ENCODE data around the gene TSBP1.

Gene TSBP1

GRCh38 chr6:32371803-32372202 lies at the start of gene TSBP1:
TSS of gene TSBP1 (minus strand) at chr6:32371903. CDS start at chr6:32371706, 197 bp downstream.
- no peak within 1 kb of the TSS for H3K4me3 Mint-ChIP-seq
- peaks cover 29% of the 10 kb centered on the region for H3K27me3 Mint-ChIP-seq
- H3K27ac Mint-ChIP-seq: no peak within 1 kb of the TSS

GRCh38 chr6:32416036-32416435 lies 44.3 kb upstream of the TSBP1 start:
- H3K27ac Mint-ChIP-seq: no peak overlapping the region
- H3K4me1 Mint-ChIP-seq (ENCODE audit: low read depth): peaks cover 5% of the 10 kb centered on the region
- H3K4me3 Mint-ChIP-seq: no peak overlapping the region
- no peaks in the 10 kb centered on the region for H3K36me3 Mint-ChIP-seq (ENCODE audit: low read depth)
- H3K9me3 Mint-ChIP-seq: no peaks in the 10 kb centered on the region
- H3K27me3 Mint-ChIP-seq: peaks cover 53% of the 10 kb centered on the region

More at GRCh38 chr6:32371803-32372202, at the start of gene TSBP1:
- Mint-ChIP-seq H3K36me3 (ENCODE audit: low read depth) (no peaks in the 10 kb centered on the region), H3K4me1 (ENCODE audit: low read depth) (peaks cover 6% of the 10 kb centered on the region), H3K9me3 (no peaks in the 10 kb centered on the region)

- H3K27ac Mint-ChIP-seq: no peak overlapping the region
- H3K4me3 Mint-ChIP-seq: peak overlapping the region; percentile 27
- no peaks in the 10 kb centered on the region for H3K9me3 Mint-ChIP-seq
- peaks cover 56% of the 10 kb centered on the region for H3K27me3 Mint-ChIP-seq
- H3K4me1 Mint-ChIP-seq (ENCODE audit: low read depth): peaks cover 5% of the 10 kb centered on the region
- H3K36me3 Mint-ChIP-seq (ENCODE audit: low read depth): no peaks in the 10 kb centered on the region
These were observed 43.9 kb upstream of the TSBP1 start for GRCh38 chr6:32415521-32416019.

GRCh38 chr6:32413427-32414047 lies 41.8 kb upstream of the TSBP1 start:
- Mint-ChIP-seq H3K27ac (no peak overlapping the region), H3K4me1 (ENCODE audit: low read depth) (peaks cover 5% of the 10 kb centered on the region), H3K9me3 (no peaks in the 10 kb centered on the region), H3K27me3 (peaks cover 41% of the 10 kb centered on the region), H3K36me3 (ENCODE audit: low read depth) (no peaks in the 10 kb centered on the region), H3K4me3 (no peak overlapping the region)

- peaks cover 5% of the 10 kb centered on the region for H3K4me1 Mint-ChIP-seq (ENCODE audit: low read depth)
- H3K9me3 Mint-ChIP-seq: no peaks in the 10 kb centered on the region
- no peaks in the 10 kb centered on the region for H3K36me3 Mint-ChIP-seq (ENCODE audit: low read depth)
- no peak overlapping the region for H3K27ac Mint-ChIP-seq
- peaks cover 51% of the 10 kb centered on the region for H3K27me3 Mint-ChIP-seq
- no peak overlapping the region for H3K4me3 Mint-ChIP-seq
These were observed 40.0 kb upstream of the TSBP1 start for GRCh38 chr6:32411566-32412327.

- no peaks in the 10 kb centered on the region for H3K9me3 Mint-ChIP-seq
- H3K4me1 Mint-ChIP-seq (ENCODE audit: low read depth): peaks cover 5% of the 10 kb centered on the region
- H3K27ac Mint-ChIP-seq: no peak overlapping the region
- H3K27me3 Mint-ChIP-seq: peaks cover 51% of the 10 kb centered on the region
- no peaks in the 10 kb centered on the region for H3K36me3 Mint-ChIP-seq (ENCODE audit: low read depth)
- H3K4me3 Mint-ChIP-seq: no peak overlapping the region
These were observed 39.2 kb upstream of the TSBP1 start for GRCh38 chr6:32410906-32411305.

GRCh38 chr6:32406857-32407256 lies 35.2 kb upstream of the TSBP1 start, which contains the start of gene BTNL2:
TSS of gene BTNL2 (minus strand) at chr6:32407181. CDS start at chr6:32407123, 58 bp downstream.
- H3K4me1 Mint-ChIP-seq (ENCODE audit: low read depth): no peaks in the 10 kb centered on the region
- H3K36me3 Mint-ChIP-seq (ENCODE audit: low read depth): no peaks in the 10 kb centered on the region
- H3K27ac Mint-ChIP-seq: no peak within 1 kb of the TSS
- H3K4me3 Mint-ChIP-seq: no peak within 1 kb of the TSS
- H3K27me3 Mint-ChIP-seq: peaks cover 37% of the 10 kb centered on the region
- no peaks in the 10 kb centered on the region for H3K9me3 Mint-ChIP-seq

- H3K36me3 Mint-ChIP-seq (ENCODE audit: low read depth): no peaks in the 10 kb centered on the region
- no peaks in the 10 kb centered on the region for H3K4me1 Mint-ChIP-seq (ENCODE audit: low read depth)
- no peak overlapping the region for H3K27ac Mint-ChIP-seq
- H3K4me3 Mint-ChIP-seq: no peak overlapping the region
- no peaks in the 10 kb centered on the region for H3K9me3 Mint-ChIP-seq
- peaks cover 37% of the 10 kb centered on the region for H3K27me3 Mint-ChIP-seq
These were observed 34.5 kb upstream of the TSBP1 start for GRCh38 chr6:32406197-32406596.

GRCh38 chr6:32405656-32406055 lies 34.0 kb upstream of the TSBP1 start:
- H3K4me3 Mint-ChIP-seq: no peak overlapping the region
- no peak overlapping the region for H3K27ac Mint-ChIP-seq
- H3K4me1 Mint-ChIP-seq (ENCODE audit: low read depth): no peaks in the 10 kb centered on the region
- no peaks in the 10 kb centered on the region for H3K36me3 Mint-ChIP-seq (ENCODE audit: low read depth)
- no peaks in the 10 kb centered on the region for H3K9me3 Mint-ChIP-seq
- H3K27me3 Mint-ChIP-seq: peaks cover 33% of the 10 kb centered on the region

- H3K36me3 Mint-ChIP-seq (ENCODE audit: low read depth): no peaks in the 10 kb centered on the region
- H3K9me3 Mint-ChIP-seq: no peaks in the 10 kb centered on the region
- H3K4me1 Mint-ChIP-seq (ENCODE audit: low read depth): no peaks in the 10 kb centered on the region
- H3K4me3 Mint-ChIP-seq: no peak overlapping the region
- H3K27ac Mint-ChIP-seq: no peak overlapping the region
- peaks cover 33% of the 10 kb centered on the region for H3K27me3 Mint-ChIP-seq
These were observed 31.1 kb upstream of the TSBP1 start for GRCh38 chr6:32402812-32403211.

- Mint-ChIP-seq H3K27ac (no peak overlapping the region), H3K9me3 (no peaks in the 10 kb centered on the region), H3K4me1 (ENCODE audit: low read depth) (peaks cover 5% of the 10 kb centered on the region), H3K27me3 (peaks cover 21% of the 10 kb centered on the region), H3K4me3 (no peak overlapping the region), H3K36me3 (ENCODE audit: low read depth) (no peaks in the 10 kb centered on the region)
These were observed 29.7 kb upstream of the TSBP1 start for GRCh38 chr6:32401284-32401963.

- Mint-ChIP-seq H3K27ac (no peak overlapping the region), H3K27me3 (peaks cover 29% of the 10 kb centered on the region), H3K36me3 (ENCODE audit: low read depth) (no peaks in the 10 kb centered on the region), H3K4me3 (no peak overlapping the region), H3K4me1 (ENCODE audit: low read depth) (peaks cover 10% of the 10 kb centered on the region), H3K9me3 (no peaks in the 10 kb centered on the region)
These were observed 25.7 kb upstream of the TSBP1 start for GRCh38 chr6:32397252-32397920.

GRCh38 chr6:32396028-32396427 lies 24.3 kb upstream of the TSBP1 start:
- Mint-ChIP-seq H3K4me3 (no peak overlapping the region), H3K4me1 (ENCODE audit: low read depth) (peaks cover 10% of the 10 kb centered on the region), H3K36me3 (ENCODE audit: low read depth) (no peaks in the 10 kb centered on the region), H3K27me3 (peaks cover 29% of the 10 kb centered on the region), H3K27ac (no peak overlapping the region), H3K9me3 (no peaks in the 10 kb centered on the region)

GRCh38 chr6:32393665-32394420 lies 22.1 kb upstream of the TSBP1 start:
- Mint-ChIP-seq H3K9me3 (no peaks in the 10 kb centered on the region), H3K27ac (no peak overlapping the region), H3K36me3 (ENCODE audit: low read depth) (no peaks in the 10 kb centered on the region), H3K4me3 (no peak overlapping the region), H3K4me1 (ENCODE audit: low read depth) (peaks cover 10% of the 10 kb centered on the region), H3K27me3 (peaks cover 29% of the 10 kb centered on the region)

Measured in stimulated activated naive CD8-positive, alpha-beta T cell treated with anti-CD3 and anti-CD28 coated beads, Interleukin-15, Interleukin-2, amounts not matched to agents 100 ng/mL and 50 ng/mL, for 24 hours (primary cell).